Retinal pigment epithelial cell (primary cell): Measurements from ENCODE around the gene NPC1L1.

Source experiments
- DNase-seq: peaks from one replicate; pipeline ENCODE4 v3.0.0-alpha.2; 2010; ENCODE audit warnings: low read depth
- H3K4me3 ChIP-seq: 2 replicates; pipeline ENCODE4 v1.5.1; 2011; ENCODE audit warnings: mild to moderate bottlenecking, low read length, control low read depth, moderate library complexity
- CTCF ChIP-seq: conservative IDR thresholded peaks from 2 replicates; pipeline ENCODE4 v1.5.1; 2011; ENCODE audit warnings: low read depth, low read length, control low read depth, inconsistent platforms

The NPC1L1 gene

DNA sequence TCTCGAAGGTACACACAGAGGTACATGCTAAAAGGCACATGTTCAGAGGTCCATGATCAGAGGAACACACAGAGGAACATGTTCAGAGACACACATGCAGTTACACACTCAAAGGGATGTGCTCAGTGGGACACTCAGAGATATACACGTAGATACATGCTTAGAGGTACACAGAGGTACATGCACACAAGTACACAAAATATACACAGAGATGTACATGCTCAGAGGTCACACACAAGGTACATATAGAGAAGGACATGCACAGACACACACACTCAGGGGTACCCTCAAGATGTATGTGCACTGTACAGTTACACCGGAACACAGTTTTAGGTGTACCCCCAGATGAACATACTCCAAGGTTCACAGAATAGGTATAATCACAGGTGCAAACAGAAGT, 18.8 kb downstream of the NPC1L1 start:
- DNase-seq = no peak
- no peak for TF ChIP-seq CTCF
- no peak overlapping the region for H3K4me3 ChIP-seq

DNA sequence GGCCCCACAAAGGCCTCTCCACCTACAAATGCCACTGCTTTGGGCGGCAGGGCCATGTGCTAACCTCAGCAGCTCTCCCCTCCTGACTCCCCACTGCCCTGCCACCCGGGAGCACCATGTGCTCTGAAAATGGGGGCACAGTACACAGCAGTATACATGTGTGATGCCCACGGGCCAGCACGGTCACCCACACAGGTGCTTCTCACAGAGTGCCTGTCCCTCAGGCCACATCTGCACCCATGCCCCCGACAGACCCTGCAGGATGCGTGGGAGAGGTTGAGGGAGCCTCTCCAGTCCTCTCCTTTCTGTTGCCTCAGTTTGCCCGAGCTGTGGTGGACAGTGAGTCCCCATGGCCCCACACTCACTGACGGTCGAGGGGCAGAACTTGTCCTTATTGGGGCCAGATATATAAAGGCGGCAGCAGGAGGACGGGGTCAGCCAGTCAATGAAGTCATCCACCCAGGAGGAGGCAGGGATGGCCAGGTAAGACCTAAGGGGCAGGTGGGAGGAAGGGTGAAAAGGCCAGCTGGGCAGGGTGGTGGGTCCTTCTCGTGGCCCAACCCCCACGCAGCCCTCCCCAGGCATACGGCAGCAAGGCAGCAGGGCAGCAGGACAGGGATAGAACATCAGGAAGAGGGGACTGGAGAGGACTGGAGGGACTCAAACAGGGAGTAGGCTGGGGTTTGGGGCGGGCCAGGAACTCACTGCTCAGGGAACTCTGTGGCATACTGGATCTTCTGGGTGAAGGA, 19.6 kb downstream of the NPC1L1 start:
- no peak overlapping the region for H3K4me3 ChIP-seq
- TF ChIP-seq CTCF = no peak
- no peak for DNase-seq

DNA sequence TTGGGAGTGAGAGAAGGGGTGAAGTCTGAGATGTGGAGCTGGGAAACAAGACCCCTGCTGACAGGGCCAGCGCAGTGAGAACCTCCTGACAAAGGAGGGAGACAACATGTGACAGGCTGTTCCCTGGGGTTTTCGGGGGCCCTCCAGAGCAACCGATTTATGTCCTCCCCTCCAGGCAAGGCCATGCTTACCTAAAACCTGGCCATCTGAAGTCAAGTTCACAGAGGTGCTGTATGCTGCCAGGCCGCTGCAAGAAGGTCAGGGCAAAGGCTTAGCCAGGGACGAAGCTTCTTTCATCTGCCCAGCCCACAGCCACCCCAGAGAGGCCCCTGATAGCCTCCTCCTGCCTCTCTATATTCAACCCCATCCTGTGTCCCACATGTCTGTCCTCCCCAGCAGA, 20.6 kb downstream of the NPC1L1 start:
- no peak overlapping the region for H3K4me3 ChIP-seq
- no peak for DNase-seq
- no peak for TF ChIP-seq CTCF

DNA sequence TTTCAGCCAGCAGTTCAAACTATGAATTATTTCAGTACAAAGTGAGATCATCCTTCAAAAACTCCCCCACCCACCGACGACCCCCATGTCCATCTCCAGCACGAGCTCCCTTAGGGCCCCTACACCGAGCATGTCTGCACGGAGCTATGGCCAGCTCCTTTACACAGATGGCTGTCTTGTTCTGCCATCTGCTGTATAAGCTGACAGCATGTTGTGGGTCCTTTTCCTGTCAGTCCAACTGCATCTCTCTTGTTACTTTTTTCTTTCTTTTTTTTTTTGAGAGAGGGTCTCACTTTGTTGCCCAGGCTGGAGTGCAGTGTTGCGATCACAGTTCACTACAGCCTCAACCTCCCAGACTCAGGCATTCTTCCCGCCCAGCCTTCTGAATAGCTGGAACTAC, 21.6 kb downstream of the NPC1L1 start:
- no peak for DNase-seq
- no peak for TF ChIP-seq CTCF
- H3K4me3 ChIP-seq = no peak overlapping the region

- TF ChIP-seq CTCF = no peak
- DNase-seq = no peak
- no peak overlapping the region for H3K4me3 ChIP-seq
These were observed 22.4 kb downstream of the NPC1L1 start for GRCh38 chr7:44518761-44519160.

GRCh38 chr7:44517175-44517574, 24.0 kb downstream of the NPC1L1 start:
- no peak for TF ChIP-seq CTCF
- DNase-seq = no peak
- no peak overlapping the region for H3K4me3 ChIP-seq

DNA sequence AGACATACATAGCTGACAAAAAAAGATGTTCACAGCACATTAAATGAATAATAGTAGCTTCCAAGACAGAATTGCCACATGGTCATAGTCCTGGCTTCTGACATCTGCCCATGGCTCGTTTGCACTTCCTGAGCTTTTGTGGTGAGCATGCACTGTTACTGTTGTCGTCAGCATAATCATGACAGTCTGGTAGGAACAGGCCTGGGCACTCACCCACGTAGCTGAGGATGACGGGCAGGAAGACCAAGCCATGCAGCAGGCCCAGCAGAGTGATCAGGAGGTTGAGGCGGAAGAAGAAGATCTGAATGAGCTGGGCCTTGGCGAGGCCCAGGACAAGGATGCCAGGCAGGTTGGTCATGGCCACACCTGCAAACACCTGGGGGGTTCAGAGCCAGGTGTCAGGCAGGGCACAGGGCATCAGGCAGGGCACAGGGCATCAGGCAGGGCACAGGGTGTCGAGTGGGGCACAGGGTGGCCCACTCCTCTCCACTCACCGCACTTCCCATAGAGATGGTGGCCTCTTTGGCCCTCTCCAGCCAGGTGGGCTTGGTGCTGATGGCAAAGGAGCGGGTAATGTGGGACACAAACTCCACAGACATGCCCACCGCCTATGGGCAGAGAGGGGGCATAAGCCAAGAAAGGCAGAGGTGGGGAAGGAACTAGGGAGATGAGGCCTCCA, 25.4 kb downstream of the NPC1L1 start:
- no peak overlapping the region for H3K4me3 ChIP-seq
- TF ChIP-seq CTCF = no peak
- no peak for DNase-seq
